ENCODE data around the gene DPH1.
"Not testable (repeated sequence)": the region's sequence is repeated elsewhere in the genome, so short reads cannot be mapped to it uniquely, and the experiment has no call there.

Gene DPH1

DNA sequence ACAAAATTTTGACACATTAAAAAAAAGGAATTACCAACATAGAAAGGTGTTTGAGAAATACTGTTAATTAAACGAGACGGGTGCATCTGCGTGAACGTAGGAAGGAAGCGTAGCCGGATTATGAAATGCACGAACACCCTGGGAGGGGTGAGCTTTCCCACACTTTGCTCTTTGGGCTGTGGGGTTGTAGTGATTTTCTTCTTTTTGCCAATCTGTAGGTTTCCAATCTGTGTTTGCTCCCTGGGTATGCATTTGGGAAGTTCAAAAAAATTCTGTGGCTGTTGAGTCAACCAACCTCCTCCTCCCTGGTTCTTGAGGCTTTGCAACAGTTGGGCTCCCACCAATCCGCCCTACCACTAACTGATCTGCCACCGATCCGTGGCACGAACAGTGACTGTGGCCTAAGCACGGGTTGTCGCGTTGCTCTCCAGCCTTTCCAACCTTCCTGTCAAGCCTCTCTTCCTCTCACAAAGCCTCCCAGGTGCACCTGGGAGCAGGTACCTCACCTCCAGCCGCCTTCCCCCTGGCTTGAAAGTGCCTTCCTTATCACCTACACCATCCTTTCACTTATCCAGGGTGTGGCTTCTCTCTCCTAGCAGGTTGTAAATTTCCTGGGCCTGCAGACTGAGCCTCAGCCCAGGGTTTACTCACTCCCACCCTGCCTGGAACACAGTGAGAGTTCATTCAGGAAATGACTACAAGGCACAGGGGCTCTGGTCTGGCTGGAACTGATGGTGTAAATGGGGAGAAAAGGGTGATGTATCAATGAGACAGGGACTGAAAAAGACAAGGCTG lies 21.4 kb upstream of the DPH1 start:
- no peak for DNase-seq (ENCODE audit: low spot score)

DNA sequence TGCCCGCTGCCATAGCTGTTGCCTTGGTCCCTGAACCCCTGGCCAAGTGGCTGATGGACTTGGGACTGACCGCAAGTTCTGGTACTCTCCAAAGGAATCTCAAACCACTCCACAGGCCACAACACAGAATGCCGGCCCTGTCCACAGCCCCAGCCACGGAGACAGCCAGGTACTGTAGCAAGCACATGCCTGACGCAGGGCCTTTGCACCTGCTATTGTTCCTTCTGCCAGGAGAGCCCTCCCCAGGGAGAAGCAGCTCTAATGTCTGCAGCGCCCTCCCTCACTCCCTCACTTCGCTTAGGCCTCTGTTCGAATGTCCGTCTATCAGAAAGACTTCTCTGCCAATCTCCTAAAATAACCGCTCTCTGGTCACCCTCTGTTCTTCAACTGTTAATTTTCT lies 20.2 kb upstream of the DPH1 start:
- DNase-seq (ENCODE audit: low spot score): no peak

- peak; percentile 64 for DNase-seq (ENCODE audit: low spot score)
Measured at GRCh38 chr17:2011411-2012371, 18.3 kb upstream of the DPH1 start.

- DNase-seq (ENCODE audit: low spot score): no peak
Measured at GRCh38 chr17:2012499-2012898, 17.5 kb upstream of the DPH1 start.

DNA sequence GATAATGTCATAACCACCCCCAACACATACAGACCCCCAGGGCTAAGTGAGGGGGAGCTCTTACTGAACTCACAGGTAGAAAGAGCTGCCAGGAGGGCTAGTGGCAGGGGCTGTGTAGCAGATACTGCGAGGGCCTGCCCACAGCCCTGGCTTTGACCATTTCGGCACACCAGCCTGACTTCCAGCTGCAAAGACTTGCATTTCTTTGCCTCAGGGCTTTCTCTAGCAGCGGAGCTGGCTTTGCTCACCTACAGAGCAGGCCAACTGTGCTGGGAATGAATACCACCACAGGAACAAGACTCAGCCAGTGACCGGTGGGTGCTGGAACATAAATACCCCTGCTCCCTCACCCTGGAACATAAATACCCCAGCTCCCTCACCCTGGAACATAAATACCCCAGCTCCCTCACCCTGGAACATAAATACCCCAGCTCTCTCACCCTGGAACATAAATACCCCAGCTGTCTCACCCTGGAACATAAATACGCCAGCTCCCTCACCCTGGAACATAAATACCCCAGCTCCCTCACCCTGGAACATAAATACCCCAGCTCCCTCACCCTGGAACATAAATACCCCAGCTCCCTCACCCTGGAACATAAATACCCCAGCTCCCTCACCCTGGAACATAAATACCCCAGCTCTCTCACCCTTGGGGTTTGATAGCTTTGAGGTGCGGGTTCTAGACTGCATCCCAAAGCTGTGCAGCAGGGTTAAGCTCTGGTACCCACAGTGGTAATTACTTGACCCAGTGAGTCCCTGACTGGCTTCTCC lies 16.5 kb upstream of the DPH1 start:
- not testable (repeated sequence) for DNase-seq (ENCODE audit: low spot score)

DNA sequence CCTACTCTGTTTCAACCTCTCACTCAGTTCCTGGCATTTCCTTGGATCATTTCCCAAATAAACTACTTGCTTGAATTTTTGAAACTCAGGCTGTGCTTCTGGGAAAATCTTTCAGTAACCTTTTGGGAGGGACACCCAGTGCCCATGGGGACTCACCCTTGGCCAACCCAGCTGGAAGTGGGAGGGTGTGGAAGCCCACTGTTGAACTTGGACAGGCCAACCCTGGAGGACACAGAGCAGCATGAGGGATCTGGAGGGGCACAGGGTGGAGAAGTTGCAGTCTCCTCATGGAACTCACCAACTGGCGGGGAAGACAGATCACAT lies 16.0 kb upstream of the DPH1 start:
- DNase-seq (ENCODE audit: low spot score): no peak

DNA sequence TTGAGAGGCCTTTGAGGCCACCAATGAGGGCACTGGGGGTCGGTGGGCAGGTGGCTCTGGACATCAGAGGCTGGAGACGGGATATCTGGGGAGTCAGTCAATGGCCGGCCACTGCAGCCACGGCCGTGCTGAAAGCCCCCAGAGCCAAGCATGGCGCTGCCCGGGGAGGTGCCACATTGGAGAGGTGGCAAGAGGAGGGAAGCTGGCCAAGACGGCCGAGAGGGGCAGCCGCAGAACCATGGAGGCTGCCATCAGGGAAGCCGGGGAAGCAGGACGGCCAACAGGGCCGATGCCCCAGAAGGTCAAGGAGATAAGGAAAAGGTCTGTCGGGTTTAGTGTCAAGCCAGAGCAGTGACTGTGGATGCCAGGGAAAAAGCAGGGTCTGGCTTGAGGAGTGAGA lies 14.6 kb upstream of the DPH1 start:
- DNase-seq (ENCODE audit: low spot score): no peak

GRCh38 chr17:2016494-2016893 lies 13.5 kb upstream of the DPH1 start:
- DNase-seq (ENCODE audit: low spot score): no peak

- no peak for DNase-seq (ENCODE audit: low spot score)
Measured at GRCh38 chr17:2017274-2017941, 12.5 kb upstream of the DPH1 start.

GRCh38 chr17:2018716-2019510 lies 11.0 kb upstream of the DPH1 start:
- DNase-seq (ENCODE audit: low spot score): no peak

- DNase-seq (ENCODE audit: low spot score): no peak
Measured at GRCh38 chr17:2019723-2020122, 10.2 kb upstream of the DPH1 start.

- DNase-seq (ENCODE audit: low spot score): no peak
Measured at GRCh38 chr17:2020721-2021120, 9.2 kb upstream of the DPH1 start.

DNA sequence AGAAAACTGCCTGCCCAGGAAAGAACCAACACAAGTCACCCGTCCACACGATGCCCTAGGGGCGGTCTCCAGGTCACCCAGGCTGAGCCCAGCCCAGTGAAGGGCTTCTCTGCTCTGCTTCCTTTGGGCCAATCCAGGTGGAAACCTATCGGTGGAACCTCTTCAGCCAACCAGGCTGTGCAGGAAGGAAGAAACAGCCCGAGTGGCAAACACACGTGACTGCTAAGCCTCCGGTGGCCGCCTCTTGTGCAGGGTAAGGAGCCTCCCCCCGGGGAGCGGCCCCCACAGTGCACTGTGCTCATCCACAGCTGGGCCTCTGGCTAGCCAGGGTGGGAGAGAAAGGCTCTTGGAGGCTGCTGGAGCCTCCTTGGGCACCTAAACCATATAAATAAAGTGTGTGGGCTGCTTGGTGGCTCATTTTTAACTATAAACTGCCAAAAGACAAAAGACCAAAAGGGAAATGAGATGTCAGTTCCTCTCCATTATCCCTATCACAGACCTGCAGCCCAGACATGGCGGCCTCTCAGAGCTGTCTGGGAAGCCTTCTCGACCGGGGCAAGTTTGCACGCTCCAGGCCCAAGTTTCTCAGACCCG lies 7.2 kb upstream of the DPH1 start:
- DNase-seq (ENCODE audit: low spot score): no peak

DNA sequence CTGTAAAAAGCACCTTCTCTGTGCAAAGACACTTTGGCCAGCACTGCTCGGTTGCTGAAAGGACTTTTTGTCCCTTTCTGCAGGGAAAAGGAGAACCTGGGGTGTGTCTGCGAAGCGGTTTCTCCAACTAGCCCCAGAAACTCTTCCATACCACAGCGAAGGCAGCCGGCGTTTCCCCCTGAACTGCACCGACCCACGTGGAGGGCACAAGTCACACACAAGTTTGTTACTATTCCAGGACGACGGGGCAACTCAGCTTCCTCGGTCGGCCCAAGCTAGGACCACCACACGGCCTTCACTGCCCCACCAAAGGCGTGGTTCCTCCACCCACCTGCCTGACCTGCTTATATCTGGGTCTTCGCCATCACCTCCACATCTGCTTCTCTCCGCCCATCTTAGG lies 6.7 kb upstream of the DPH1 start:
- DNase-seq (ENCODE audit: low spot score): no peak

DNA sequence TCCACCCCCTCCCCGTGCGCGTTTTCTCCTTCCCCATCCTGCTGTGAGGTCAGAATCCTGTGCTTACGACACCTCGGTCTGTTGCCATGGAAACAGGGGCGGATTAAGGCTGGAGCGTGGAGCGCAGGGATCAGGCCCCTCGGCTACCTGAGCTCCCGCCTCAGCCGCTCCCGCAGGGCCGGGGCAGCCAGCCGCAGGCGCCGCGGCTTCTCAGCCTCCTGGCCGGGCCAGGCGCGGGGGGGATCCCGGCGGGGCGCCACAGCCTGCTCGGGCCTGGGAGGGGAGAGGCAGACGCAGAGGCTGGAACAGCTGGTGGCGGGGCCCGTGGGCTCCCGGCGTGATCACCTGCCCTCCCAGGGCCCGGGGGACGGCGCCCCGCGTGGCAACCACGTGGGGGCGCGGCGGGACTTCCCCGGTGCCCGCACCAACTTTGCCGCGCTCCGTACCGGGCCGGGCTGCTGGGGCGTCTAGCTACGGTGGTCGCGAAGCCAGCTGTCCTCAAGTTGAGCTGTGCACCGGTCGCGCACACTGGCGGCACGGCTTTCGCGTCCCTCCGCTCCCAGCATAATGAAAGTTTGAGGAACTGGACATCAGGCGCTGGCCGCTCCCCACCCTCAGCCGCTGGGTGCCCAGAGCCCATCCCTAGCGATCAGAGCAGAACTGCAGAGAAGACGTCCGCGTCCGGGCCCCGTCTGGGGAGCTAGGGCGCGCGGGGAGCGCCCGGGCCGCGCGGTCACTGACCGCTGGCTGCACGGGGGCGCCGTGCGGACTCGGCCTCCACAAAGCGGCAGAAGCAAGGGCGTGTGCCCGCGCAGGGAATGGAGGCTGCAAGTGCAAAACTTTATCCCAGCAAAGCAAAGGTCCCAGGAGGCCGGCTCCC lies 6.0 kb upstream of the DPH1 start:
- no peak for DNase-seq (ENCODE audit: low spot score)

GRCh38 chr17:2024572-2025219 lies 5.3 kb upstream of the DPH1 start:
- DNase-seq (ENCODE audit: low spot score): no peak

DNA sequence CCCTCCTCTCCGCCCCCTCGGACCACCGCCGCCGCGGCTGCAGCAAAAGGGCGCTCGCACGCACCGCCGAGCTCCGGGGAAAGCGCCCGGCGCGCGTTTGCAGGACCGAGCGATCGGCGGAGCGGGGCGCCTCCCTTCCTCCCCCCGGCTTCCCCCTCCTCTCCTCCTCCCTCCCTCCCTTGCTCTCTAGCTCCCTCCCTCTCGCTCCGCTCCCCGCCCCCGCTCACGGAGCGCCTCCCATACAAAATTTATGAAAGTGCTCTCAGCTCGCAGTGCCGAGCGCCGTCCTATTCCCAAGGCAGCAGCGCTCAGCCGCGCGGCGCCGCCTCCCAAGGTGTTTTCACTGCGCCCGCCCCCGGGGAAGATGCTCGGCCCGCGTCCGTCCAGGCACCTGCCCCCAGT lies 4.7 kb upstream of the DPH1 start, which contains the start of gene RTN4RL1:
RTN4RL1 (minus strand) TSS at position 115 of the 402 bp plus-strand sequence. CDS start 469 bp downstream, outside the sequence.
- no peak for DNase-seq (ENCODE audit: low spot score)

DNA sequence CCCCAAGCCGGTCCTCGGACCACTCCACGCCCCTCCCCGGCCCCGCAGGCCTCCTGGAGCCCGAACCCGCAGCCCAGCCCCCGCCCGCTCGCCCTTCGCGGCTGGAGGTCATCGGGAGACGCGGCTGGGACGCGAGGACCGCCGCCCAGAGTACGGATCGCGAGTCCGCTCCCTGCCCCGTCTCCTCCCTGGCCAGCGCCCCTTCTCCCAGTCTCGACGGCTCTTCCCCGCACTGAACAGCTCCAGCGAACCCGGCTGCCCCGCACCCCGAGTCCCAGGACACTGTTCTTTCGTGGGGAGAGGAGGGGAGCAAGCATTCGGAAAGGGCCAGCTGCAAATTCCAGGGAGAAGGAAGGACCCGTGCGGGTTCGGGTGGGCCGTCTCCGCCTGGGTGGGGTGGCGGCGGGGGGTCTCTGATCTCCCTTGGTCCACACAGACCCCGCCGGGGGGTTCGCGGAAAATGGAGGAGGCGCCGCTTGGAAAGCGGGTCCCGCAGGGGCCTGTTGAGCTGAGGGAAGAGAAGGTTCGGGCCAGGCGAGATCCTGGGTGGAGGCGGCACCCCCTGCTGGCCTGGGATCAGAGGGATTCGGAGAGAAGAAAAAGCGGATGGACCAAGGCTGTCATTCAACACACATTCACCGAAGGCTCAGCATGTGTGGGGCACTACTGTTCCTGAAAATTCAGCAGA lies 4.2 kb upstream of the DPH1 start:
- peak; percentile 89 for DNase-seq (ENCODE audit: low spot score)

Measured in hepatic stellate cell (primary cell).